T-cell (primary cell): ENCODE data around the gene IKZF1. TPM values are rescaled to one million over a fixed set of nuclear protein-coding genes. Genes with fewer than 3 reads are reported as not detected.

ENCODE experiments used
- ATAC-seq, 4 experiments: fragments of 200-7000 bp in 3 of 4; fragments of 150-1000 bp in 1 of 4; cut with Tn5 transposase; replicated peaks in 1 of 4; 1 replicate in 3 of 4; 2 replicates in 1 of 4; pipeline ENCODE4 v1.10.0; 2021; ENCODE audit warnings: moderate library complexity in 3 of 4, mild to moderate bottlenecking in 2 of 4, moderate number of reproducible peaks in 1 of 4
- CTCF ChIA-PET, 2 donors: fragments of 300-600 bp; sonication (Branson Sonifier 250); formaldehyde crosslinking; loops; one replicate each; lab custom pipeline; 2022; ENCODE audit warnings: antibody characterized with exemption in 2 of 2; lab: Charles Lee
- POLR2A ChIA-PET, 2 donors: fragments of 300-600 bp; sonication (Branson Sonifier 250); formaldehyde crosslinking; loops; one replicate each; lab custom pipeline; 2022; ENCODE audit warnings: antibody characterized with exemption in 2 of 2; lab: Charles Lee
- DNase-seq, 35 experiments: peaks; one replicate each; pipeline versions ENCODE4 v3.0.0 to v3.0.0-alpha.2; 2013 to 2023
- H3K27ac ChIP-seq: one replicate; pipeline ENCODE4 v1.5.1; 2013; ENCODE audit warnings: low read length
- H3K27me3 ChIP-seq, 2 experiments: replicated peaks in 1 of 2; 1 replicate in 1 of 2; 2 replicates in 1 of 2; pipeline versions ENCODE4 v1.6.1 to v1.7.0; 2013; ENCODE audit warnings: low read length in 1 of 2, mixed read lengths in 1 of 2; ENCODE audit not compliant: control insufficient read depth in 2 of 2, insufficient read depth in 2 of 2; ENCODE audit errors: extremely low read depth in 1 of 2
- H3K36me3 ChIP-seq, 2 donors: 1 replicate in 1 of 2; 2 replicates in 1 of 2; pipeline versions ENCODE4 v1.6.1 to v1.7.0; 2013; ENCODE audit warnings: low read length in 1 of 2; ENCODE audit not compliant: control insufficient read depth in 2 of 2, insufficient read depth in 1 of 2; ENCODE audit errors: extremely low read depth in 1 of 2
- H3K4me1 ChIP-seq, 2 experiments: 1 replicate in 1 of 2; 2 replicates in 1 of 2; pipeline versions ENCODE4 v1.6.1 to v1.7.0; 2013; ENCODE audit warnings: low read length in 2 of 2, mixed read lengths in 1 of 2; ENCODE audit not compliant: insufficient read depth in 2 of 2, control insufficient read depth in 1 of 2; ENCODE audit errors: extremely low read depth in 1 of 2
- H3K4me3 ChIP-seq, 2 donors: 1 replicate in 1 of 2; 2 replicates in 1 of 2; pipeline versions ENCODE4 v1.5.1 to v1.7.0; 2013; ENCODE audit warnings: mild to moderate bottlenecking in 2 of 2, low read length in 1 of 2, moderate library complexity in 1 of 2; ENCODE audit not compliant: control insufficient read depth in 1 of 2; ENCODE audit errors: extremely low read depth in 1 of 2
- H3K9me3 ChIP-seq: 2 replicates; pipeline ENCODE4 v1.7.0; 2013
- H3K27ac Mint-ChIP-seq, 2 donors: one replicate each; pipeline ENCODE4 v1.8.0; 2020 to 2021; ENCODE audit warnings: mild to moderate bottlenecking in 2 of 2, mixed read lengths in 2 of 2
- H3K27me3 Mint-ChIP-seq, 2 donors: one replicate each; pipeline ENCODE4 v1.8.0; 2021 to 2022; ENCODE audit warnings: mixed read lengths in 2 of 2
- H3K36me3 Mint-ChIP-seq: one replicate; pipeline ENCODE4 v1.8.0; 2021; ENCODE audit warnings: mixed read lengths
- H3K4me1 Mint-ChIP-seq, 3 donors: one replicate each; pipeline ENCODE4 v1.8.0; 2020 to 2022; ENCODE audit warnings: mixed read lengths in 3 of 3, mild to moderate bottlenecking in 1 of 3
- H3K4me3 Mint-ChIP-seq, 3 donors: one replicate each; pipeline ENCODE4 v1.8.0; 2020 to 2022; ENCODE audit warnings: mild to moderate bottlenecking in 3 of 3, mixed read lengths in 3 of 3, moderate library complexity in 3 of 3
- H3K9me3 Mint-ChIP-seq, 3 donors: one replicate each; pipeline ENCODE4 v1.8.0; 2020 to 2022; ENCODE audit warnings: mixed read lengths in 3 of 3
- WGBS: methylation state at CpG from one replicate; pipeline ENCODE4 v1.1.5; 2013; ENCODE audit warnings: missing lambda C conversion rate; ENCODE audit not compliant: insufficient coverage; 5-methylcytosine and 5-hydroxymethylcytosine counted together
- total RNA-seq, 35 experiments: library from RNA in 6 of 35; stranded (reverse) in 6 of 35; fragments of 120-200 nt in 1 of 35; gene quantifications; one replicate each; pipeline versions ENCODE4 v1.2.1 to v1.2.4 and lab custom pipeline; 2013 to 2026

Gene IKZF1
- total RNA-seq, 5 donors from 2014 or later (not counting 1 experiment from before 2014, with no cell fraction given) = 429 to 525 (median 494) TPM

- ChIA-PET CTCF (interaction anchor here in 1 of 2 donors (0.8 to 2.2 kb wide), 9 partner anchors 9 to 103 kb away, joined by 3 to 11 read pairs (median 3); no protein-coding TSS in a partner anchor), POLR2A (interaction anchor here (0.7 to 1.3 kb wide), 5 partner anchors 8 to 67 kb away, joined by 3 to 5 read pairs (median 3); no protein-coding TSS in a partner anchor)
- Histone ChIP-seq H3K4me3 (peak overlapping the region; percentile 17 to 19), H3K4me1 (peaks cover 90 to 92% of the 10 kb centered on the region in 2 experiments), H3K36me3 (no peaks in the 10 kb centered on the region), H3K27me3 (no peaks in the 10 kb centered on the region), H3K9me3 (no peaks in the 10 kb centered on the region), H3K27ac (peak overlapping the region; percentile 87)
- H3K27me3 Mint-ChIP-seq = no peaks in the 10 kb centered on the region
- H3K36me3 Mint-ChIP-seq = no peaks in the 10 kb centered on the region
- peaks cover 0 to 4% (median 0%) of the 10 kb centered on the region in 3 donors for H3K9me3 Mint-ChIP-seq
- H3K27ac Mint-ChIP-seq = peak overlapping the region; percentile 98 to 100
- peaks cover 96 to 98% (median 97%) of the 10 kb centered on the region in 3 donors for H3K4me1 Mint-ChIP-seq
- DNase-seq = peak in 3 of 35 experiments; percentile 21 to 44 (median 23)
- peak overlapping the region; percentile 67 to 87 (median 70) for H3K4me3 Mint-ChIP-seq
- ATAC-seq = peak in 2 of 4 experiments; percentile 3 to 14
- 18% methylated on average over 4 of the region's 6 CpGs for WGBS
Measured at GRCh38 chr7:50265968-50266634, 38.4 kb upstream of the IKZF1 start.

DNA sequence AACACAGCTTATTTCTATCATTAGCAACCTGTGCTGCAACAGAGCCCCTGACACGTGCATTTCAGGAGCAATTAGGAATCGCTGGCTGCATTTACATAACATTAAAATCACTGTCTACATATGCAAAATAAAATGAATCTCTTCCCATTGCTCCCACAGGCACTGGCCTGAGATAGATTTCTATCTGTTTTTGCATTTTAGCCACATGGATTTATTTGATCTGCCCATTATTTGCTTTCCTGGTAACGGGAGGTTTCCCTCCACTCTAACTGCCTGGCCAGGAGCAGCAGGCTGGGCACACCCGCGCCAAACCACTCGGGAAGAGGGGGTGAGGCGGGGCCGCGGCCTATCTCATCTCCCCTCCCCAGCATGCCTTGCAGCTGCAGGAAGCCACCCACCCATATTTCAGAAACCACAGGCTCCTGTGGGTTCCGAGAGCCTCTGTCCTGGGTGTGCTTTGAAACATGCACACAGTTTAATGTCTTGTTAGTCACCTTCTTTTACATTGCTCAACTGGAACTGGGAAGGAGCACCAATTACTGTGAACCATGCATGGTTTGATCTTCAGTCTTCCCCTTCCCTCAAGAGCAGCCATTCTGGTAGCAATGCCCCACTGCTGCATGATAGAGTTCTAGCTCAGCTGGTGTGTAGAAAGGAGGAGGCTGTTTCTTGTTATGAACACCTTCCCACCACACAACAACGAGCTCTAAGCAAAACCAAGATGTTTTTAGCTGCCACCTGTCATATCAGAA lies 37.7 kb upstream of the IKZF1 start:
- no peaks in the 10 kb centered on the region for H3K27me3 Mint-ChIP-seq
- WGBS = 0% methylated on average over 4 of the region's 11 CpGs
- ChIA-PET CTCF (interaction anchor here (0.7 to 2.2 kb wide), 12 partner anchors 9 to 132 kb away, joined by 3 to 11 read pairs (median 3); partner anchors contain the start of gene IKZF1 (in 1 of the 2)), POLR2A (interaction anchor here (0.7 to 1.3 kb wide), 5 partner anchors 9 to 96 kb away, joined by 3 read pairs; no protein-coding TSS in a partner anchor)
- H3K27ac Mint-ChIP-seq = peak overlapping the region; percentile 98 to 100
- DNase-seq = peak; percentile 53 to 85 (median 70)
- H3K4me1 Mint-ChIP-seq = peaks cover 95 to 98% (median 96%) of the 10 kb centered on the region in 3 donors
- H3K4me1 ChIP-seq = peaks cover 85 to 87% of the 10 kb centered on the region in 2 experiments
- H3K4me3 Mint-ChIP-seq = peak overlapping the region; percentile 67 to 87 (median 70)
- peak overlapping the region; percentile 87 for H3K27ac ChIP-seq
- H3K4me3 ChIP-seq = peak overlapping the region; percentile 12 to 17
- H3K27me3 ChIP-seq = no peaks in the 10 kb centered on the region
- ATAC-seq = peak; percentile 85 to 89 (median 86)
- H3K36me3 ChIP-seq = no peaks in the 10 kb centered on the region
- peaks cover 0 to 4% (median 0%) of the 10 kb centered on the region in 3 donors for H3K9me3 Mint-ChIP-seq
- H3K9me3 ChIP-seq = no peaks in the 10 kb centered on the region
- no peaks in the 10 kb centered on the region for H3K36me3 Mint-ChIP-seq

DNA sequence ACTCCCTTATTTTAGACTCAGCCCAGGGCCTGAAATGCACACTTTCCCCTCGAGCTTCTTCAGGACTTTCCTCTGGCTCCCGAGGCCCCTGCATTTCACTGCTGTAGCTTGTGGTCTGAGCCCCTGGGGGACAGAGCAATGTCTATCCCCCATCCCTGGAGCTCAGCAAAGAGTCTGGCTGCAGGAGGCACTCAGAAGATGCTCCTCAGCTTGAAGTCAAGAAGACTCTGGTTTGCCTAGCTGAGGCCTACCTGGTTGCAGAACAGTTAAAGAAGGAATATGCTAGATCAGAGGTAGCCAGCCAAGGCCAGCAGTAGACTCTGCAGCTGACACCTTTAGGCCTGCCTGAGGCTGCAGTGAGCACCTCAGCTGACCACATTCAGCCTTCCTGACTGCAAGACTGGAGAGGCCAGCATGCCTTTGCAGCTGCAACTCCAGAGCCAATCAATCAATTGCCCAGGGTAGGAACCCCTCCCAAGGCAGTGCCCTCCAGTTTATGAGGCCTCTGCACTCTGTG lies 36.9 kb upstream of the IKZF1 start:
- 0% methylated on average over 2 of the region's 2 CpGs for WGBS
- Histone ChIP-seq H3K4me3 (peak overlapping the region in 1 of 2 donors; percentile 12), H3K36me3 (no peaks in the 10 kb centered on the region), H3K27ac (peak overlapping the region; percentile 87), H3K4me1 (peaks cover 80 to 86% of the 10 kb centered on the region in 2 experiments), H3K27me3 (no peaks in the 10 kb centered on the region), H3K9me3 (no peaks in the 10 kb centered on the region)
- H3K27ac Mint-ChIP-seq = peak overlapping the region; percentile 98 to 100
- no peak for ATAC-seq
- peaks cover 0 to 4% (median 0%) of the 10 kb centered on the region in 3 donors for H3K9me3 Mint-ChIP-seq
- peak in 1 of 35 experiments; percentile 28 for DNase-seq
- peak overlapping the region; percentile 67 to 87 (median 70) for H3K4me3 Mint-ChIP-seq
- ChIA-PET POLR2A (interaction anchor here (1.0 to 1.3 kb wide), 3 partner anchors 42 to 95 kb away, joined by 3 read pairs; no protein-coding TSS in a partner anchor), CTCF (interaction anchor here (0.6 to 2.2 kb wide), 10 partner anchors 9 to 133 kb away, joined by 3 to 11 read pairs (median 4); partner anchors contain the start of gene IKZF1 (in 1 of the 2))
- H3K27me3 Mint-ChIP-seq = no peaks in the 10 kb centered on the region
- no peaks in the 10 kb centered on the region for H3K36me3 Mint-ChIP-seq
- peaks cover 94 to 98% (median 95%) of the 10 kb centered on the region in 3 donors for H3K4me1 Mint-ChIP-seq

GRCh38 chr7:50268223-50268622 lies 36.3 kb upstream of the IKZF1 start:
- Mint-ChIP-seq H3K4me3 (peak overlapping the region in 2 of 3 donors; percentile 70 to 87), H3K9me3 (peaks cover 0 to 4% (median 0%) of the 10 kb centered on the region in 3 donors), H3K4me1 (peaks cover 93 to 98% (median 95%) of the 10 kb centered on the region in 3 donors), H3K27ac (peak overlapping the region; percentile 98 to 100), H3K36me3 (no peaks in the 10 kb centered on the region), H3K27me3 (no peaks in the 10 kb centered on the region)
- POLR2A ChIA-PET = interaction anchor here in 1 of 2 donors (1.0 kb wide), 1 partner anchor 53 kb away, joined by 3 read pairs; no protein-coding TSS in a partner anchor
- Histone ChIP-seq H3K27ac (peak overlapping the region; percentile 87), H3K4me3 (no peak overlapping the region), H3K27me3 (no peaks in the 10 kb centered on the region), H3K36me3 (no peaks in the 10 kb centered on the region), H3K9me3 (no peaks in the 10 kb centered on the region), H3K4me1 (peaks cover 74 to 85% of the 10 kb centered on the region in 2 experiments)
- DNase-seq (peak in 2 of 35 experiments; percentile 28 to 33), ATAC-seq (no peak)
- CTCF ChIA-PET = interaction anchor here (0.6 to 1.9 kb wide), 5 partner anchors 14 to 62 kb away, joined by 3 to 11 read pairs (median 4); no protein-coding TSS in a partner anchor
- 0% methylated on average over 3 of the region's 4 CpGs for WGBS

DNA sequence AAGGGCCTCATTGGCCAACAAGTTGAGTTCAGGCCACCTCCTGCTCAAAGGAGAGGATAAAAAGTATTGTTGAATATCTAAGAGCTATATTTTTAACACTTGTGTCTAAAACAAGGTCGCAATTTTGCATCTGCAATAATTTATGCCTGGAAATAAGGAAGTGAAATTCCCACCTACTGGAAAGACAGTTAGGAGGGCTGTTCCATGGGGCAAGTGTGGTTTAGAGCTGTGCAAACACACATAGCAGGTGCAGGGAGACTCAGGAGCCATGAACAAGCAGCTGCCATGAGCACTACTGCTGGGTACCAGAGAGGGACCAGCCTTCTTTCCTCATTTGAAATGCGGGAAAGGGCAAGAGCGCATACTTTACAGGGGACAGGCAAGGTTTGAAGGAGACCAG lies 35.5 kb upstream of the IKZF1 start:
- ChIA-PET POLR2A (interaction anchor here in 1 of 2 donors (1.3 kb wide), 1 partner anchor 19 kb away, joined by 3 read pairs; no protein-coding TSS in a partner anchor), CTCF (interaction anchor here in 1 of 2 donors (0.6 kb wide), 1 partner anchor 41 kb away, joined by 3 read pairs; no protein-coding TSS in a partner anchor)
- H3K27me3 ChIP-seq = no peaks in the 10 kb centered on the region
- H3K27ac ChIP-seq = peak overlapping the region; percentile 87
- no peaks in the 10 kb centered on the region for H3K36me3 ChIP-seq
- ATAC-seq = no peak
- H3K27ac Mint-ChIP-seq = peak overlapping the region; percentile 98 to 100
- H3K27me3 Mint-ChIP-seq = no peaks in the 10 kb centered on the region
- no peak overlapping the region for H3K4me3 ChIP-seq
- peaks cover 66 to 82% of the 10 kb centered on the region in 2 experiments for H3K4me1 ChIP-seq
- no peaks in the 10 kb centered on the region for H3K9me3 ChIP-seq
- H3K4me3 Mint-ChIP-seq = peak overlapping the region in 1 of 3 donors; percentile 87
- H3K36me3 Mint-ChIP-seq = no peaks in the 10 kb centered on the region
- no peak for DNase-seq
- no CpG with 5 or more reads among the region's 3 CpGs for WGBS
- peaks cover 93 to 98% (median 95%) of the 10 kb centered on the region in 3 donors for H3K4me1 Mint-ChIP-seq
- peaks cover 0 to 4% (median 0%) of the 10 kb centered on the region in 3 donors for H3K9me3 Mint-ChIP-seq
